ENCODE measurements around the gene PTK6.

The PTK6 gene

DNA sequence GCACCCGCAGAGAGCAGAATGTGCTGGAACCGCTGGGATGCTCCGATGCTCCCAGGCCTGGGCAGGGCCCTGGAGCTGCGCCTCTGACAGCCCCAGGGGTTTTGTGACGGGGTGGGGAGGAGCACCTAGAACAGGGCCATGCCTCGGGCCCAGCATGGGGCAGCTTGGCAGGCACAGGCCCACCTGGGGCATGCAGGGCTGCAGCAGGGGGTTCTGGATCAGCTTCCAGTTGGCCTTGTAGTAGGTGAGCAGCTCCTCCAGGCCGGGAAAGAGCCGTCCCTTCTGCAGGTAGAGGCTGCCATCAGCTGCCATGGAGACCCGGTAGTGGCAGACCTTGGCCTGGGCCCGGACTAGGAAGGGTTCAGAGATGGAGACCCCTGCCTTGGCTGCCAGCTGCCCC, 6.0 kb upstream of the PTK6 start:
- Histone ChIP-seq H3K4me3 (replicated peaks; ENCODE audit: insufficient read depth, low read length) (no peak overlapping the region), H3K27ac (replicated peaks) (no peak overlapping the region), H3K27me3 (ENCODE audit: insufficient read depth, poor library complexity, severe bottlenecking) (peaks cover 49% of the 10 kb centered on the region)

GRCh38 chr20:63542696-63543095, 5.5 kb upstream of the PTK6 start:
- Histone ChIP-seq H3K27ac (replicated peaks) (no peak overlapping the region), H3K27me3 (ENCODE audit: insufficient read depth, poor library complexity, severe bottlenecking) (peaks cover 45% of the 10 kb centered on the region)

More for the DNA sequence above, 6.0 kb upstream of the PTK6 start:
- DNase-seq (ENCODE audit: low read depth in 1 of 2, low spot score in 1 of 2): no peak
- TF ChIP-seq SPI1 (IDR thresholded peaks at IDR 0.05; ENCODE audit: borderline replicate concordance, low read depth) (no peak), REST (IDR thresholded peaks at IDR 0.05; ENCODE audit: insufficient replicate concordance, low read depth) (no peak), POLR2AphosphoS5 (IDR thresholded peaks at IDR 0.05; ENCODE audit: low read depth) (no peak), CTCF (IDR thresholded peaks at IDR 0.05; ENCODE audit: insufficient read depth, low read length) (no peak), GABPA (IDR thresholded peaks at IDR 0.05; ENCODE audit: low read depth) (no peak)

More at GRCh38 chr20:63542696-63543095, 5.5 kb upstream of the PTK6 start:
- DNase-seq (ENCODE audit: low read depth in 1 of 2, low spot score in 1 of 2): no peak
- no peak for TF ChIP-seq GABPA (IDR thresholded peaks at IDR 0.05; ENCODE audit: low read depth)
- TF ChIP-seq POLR2AphosphoS5 (IDR thresholded peaks at IDR 0.05; ENCODE audit: low read depth): no peak
- no peak for TF ChIP-seq REST (IDR thresholded peaks at IDR 0.05; ENCODE audit: insufficient replicate concordance, low read depth)
- no peak for TF ChIP-seq CTCF (IDR thresholded peaks at IDR 0.05; ENCODE audit: insufficient read depth, low read length)
- no peak for TF ChIP-seq SPI1 (IDR thresholded peaks at IDR 0.05; ENCODE audit: borderline replicate concordance, low read depth)
- H3K4me3 ChIP-seq (replicated peaks; ENCODE audit: insufficient read depth, low read length): no peak overlapping the region
